Measurements from ENCODE around the gene DCHS2.

The DCHS2 gene, protein sequence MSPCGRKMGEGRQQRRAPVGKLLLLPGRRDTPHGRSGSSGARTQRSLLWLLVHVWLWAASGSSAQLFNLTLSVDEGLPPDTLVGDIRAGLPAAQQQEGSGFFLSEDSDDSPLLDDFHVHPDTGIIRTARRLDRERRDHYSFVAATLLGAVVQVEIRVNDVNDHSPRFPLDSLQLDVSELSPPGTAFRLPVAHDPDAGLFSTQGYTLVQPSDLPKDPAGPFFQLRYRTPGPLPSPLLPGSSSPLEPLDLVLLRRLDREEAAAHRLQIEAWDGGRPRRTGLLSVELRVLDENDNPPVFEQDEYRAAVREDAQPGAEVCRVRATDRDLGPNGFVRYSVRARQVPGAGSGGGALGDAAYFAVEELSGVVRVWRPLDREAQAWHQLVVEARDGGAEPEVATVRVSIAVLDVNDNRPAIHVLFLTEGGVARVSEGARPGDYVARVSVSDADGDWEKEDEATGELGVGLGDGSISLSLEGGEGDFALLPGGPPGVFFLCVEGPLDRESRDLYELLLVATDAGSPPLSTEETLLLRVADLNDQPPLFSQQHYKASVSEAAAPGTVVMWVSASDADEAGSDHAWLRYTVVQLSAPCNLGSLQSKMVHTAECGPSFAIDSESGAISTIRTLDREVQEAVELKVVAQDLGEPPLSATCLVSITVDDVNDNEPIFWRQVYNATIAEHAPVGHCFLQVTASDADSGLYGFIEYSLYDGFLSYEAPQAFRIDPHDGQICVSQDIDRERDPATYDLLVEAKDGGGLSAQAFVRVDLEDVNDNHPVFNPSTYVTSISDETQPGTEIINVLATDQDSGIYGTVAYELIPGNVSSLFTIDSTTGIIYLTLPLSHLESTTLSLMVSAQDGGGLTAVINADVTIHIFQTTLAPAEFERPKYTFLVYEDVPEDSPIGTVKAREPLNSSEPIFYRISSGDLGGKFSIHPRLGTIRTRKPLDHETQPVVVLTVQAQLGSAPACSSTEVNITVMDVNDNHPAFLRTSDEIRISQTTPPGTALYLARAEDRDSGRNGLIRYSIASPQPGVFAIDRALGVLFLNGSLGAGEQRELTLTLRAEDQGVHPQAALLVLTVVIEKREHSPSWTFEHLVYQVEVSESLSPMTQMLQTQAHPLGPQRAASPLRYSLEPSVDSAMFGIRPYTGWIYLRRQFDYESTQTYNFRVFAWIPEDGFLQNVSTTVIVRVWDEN (N-terminal part only)

DNA sequence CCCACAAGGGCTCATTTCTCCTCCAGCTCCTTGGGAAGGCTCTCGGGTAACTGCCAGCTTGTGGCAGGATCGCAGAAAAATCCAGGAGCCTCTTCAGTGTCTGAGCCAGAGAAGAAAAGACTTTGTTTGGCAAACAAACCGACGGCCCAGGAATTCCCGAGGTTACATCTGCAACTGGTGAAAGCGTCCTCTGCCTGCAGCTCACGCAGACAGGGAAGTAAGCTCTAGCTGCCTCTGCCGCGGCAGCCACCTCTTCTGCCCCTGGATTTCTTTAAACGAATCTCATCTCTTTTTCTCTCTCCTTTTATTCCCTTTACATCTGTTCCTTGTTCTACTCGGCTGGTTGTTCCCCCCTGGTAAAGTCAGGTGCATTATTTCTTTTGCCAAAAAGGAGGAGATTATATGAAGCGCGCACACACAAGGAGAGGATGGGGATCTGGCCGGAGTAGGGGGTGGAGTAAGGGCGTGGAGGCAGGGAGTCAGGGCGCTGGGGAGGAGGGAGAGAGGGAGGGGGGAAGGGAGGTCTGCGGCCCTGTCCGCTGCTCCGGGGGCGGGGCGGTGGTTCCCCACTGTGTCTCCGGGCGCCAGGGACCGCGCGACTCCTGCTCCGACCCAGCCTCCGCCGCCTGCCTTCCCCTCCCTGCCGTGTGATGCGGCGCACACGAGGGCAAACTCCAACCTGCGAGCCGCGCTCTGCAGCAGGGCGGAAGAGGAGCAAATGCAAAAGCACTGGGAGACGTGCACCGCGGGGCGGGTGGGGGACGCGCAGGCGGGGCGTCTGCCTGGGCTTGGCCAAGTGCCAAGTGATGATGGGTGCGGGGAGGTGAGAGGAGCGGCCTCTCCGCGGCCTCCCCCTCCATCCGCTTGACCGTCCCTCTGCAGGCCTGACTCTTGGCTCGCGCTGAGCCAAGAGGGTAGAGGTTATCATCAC, at the start of gene DCHS2:
TSS of gene DCHS2 (minus strand) at position 459 of the 931 bp plus-strand sequence. CDS start at position 15, 444 bp downstream.
- peak; percentile 3 for DNase-seq

DNA sequence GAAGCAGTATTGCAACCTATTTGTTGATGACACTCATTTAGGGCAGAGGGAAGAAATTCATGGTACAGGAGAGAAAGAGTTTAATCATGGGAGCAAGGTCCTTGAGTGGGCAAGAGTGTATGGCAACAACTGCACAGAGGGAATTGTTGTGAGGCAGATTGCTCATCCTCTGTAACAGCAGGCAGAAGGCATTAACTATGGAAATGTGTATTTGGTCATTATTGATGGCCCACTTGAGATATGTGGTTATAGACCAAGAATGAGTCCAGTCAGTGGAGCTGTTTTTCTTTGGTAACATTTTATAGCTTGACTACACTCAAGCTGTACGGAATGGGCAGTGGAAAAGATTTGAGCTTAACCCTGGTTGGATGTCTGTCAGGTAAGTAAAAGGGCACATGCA, 42.7 kb upstream of the DCHS2 start:
- DNase-seq, result no peak

DNA sequence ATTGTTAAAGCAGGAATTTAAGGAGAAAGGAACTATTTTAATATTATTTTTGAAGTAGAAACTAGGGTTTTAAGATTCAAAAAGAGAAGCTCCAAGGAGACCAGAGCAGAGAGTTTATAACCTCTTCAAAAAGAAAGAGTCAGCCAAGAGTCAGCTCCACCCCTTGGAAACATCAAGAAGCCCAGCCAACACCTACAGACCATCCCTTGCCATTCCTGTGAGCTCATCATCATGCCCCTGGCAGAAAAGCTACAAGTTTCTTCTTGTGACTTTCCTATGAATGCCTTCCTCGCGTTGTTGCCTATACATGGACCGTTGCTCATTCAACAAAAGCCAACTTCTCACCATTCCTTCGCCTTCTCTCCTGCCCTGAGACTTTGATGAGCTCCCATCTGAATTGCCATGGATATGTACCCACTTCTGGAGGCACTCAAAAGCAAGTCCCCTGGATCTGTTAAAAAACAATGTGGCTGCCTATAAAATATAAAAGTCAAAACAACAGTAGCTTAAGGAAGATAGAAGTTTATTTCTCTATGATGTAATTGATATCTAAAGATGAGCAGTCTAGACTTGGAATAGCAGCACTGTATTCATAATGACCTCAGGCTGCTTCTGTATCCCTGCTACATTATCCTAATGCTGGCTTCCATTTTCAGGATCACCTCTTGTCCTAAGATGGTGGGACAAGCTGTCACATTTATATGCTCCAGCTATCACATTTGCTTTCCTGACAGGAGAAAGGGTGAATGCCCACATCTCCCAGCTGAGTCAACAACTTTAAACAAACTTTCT, 38.3 kb upstream of the DCHS2 start:
- no peak for DNase-seq

DNA sequence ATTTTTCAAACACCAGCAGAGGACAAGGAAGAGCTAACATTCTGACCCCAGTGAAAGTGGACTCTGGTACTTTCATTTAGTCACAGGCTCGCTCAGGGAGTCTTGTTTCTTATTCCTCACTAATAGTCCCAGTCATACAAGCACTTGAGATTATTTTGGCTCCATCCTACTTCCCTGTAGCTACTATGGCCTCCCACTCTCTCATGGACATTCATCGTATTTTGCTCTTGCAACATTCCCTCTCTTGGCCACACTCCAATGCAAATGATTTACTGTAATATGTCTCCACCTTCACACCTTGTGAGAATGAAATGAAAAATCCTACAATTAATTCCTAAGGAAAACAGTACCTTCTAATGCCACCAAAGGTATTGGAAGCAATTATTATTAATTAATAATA, 37.3 kb upstream of the DCHS2 start:
- DNase-seq, result peak; percentile 10

DNA sequence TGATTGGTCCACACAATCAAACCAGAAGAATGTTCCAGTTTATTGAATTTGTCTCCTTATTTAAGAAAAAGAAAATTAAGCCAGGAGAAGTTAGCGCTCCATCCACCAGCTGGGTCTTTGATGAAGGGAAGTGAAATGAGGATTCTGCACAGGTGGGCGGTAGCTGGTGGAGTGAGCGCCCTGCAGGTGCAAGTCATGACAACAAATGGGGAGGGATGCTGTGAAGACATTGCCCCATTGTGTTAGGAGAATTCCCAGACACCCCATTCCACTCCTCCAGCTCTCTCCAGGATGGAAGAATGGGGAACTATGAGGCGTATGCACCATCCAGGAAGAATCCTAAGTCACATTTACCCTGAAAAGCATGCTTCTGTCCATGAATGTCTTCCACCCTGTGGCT, 35.7 kb upstream of the DCHS2 start:
- DNase-seq, result no peak

DNA sequence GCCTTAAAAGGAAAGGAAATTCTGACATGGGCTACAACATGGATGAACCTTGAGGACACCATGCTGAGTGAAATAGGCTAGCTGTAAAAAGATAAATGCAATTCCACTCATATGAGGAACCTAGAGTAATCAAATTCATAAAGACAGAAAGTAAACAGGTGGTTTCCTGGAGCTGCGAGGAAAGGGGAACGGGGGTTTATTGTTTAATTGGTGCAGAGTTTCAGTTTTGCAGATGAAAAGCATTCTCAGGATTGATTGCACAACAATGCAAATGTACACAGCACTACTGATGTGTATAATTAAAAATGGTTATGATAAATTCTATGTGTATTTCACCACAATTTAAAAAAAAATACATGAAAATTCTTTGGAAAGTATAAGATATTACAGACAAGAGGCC, 34.6 kb upstream of the DCHS2 start:
- no peak for DNase-seq

DNA sequence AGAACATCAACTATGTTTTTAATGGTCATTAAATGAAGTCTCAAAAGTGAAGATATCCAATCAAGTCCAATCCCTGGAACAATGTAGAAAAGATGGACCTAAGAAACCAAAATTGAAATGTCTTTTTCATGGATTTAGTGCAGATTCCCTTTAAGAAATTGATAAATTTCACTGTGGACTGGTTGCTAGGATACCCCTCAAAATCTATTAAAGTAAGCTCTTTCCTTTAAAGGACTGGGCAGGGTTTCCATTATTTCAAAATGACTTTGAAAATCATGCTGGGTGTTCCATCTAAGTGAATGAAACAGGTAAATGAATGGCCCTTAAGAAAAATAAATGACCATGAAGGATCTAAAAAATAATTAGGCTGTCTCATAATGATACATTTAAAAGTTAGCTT, 30.0 kb upstream of the DCHS2 start:
- no peak for DNase-seq

DNA sequence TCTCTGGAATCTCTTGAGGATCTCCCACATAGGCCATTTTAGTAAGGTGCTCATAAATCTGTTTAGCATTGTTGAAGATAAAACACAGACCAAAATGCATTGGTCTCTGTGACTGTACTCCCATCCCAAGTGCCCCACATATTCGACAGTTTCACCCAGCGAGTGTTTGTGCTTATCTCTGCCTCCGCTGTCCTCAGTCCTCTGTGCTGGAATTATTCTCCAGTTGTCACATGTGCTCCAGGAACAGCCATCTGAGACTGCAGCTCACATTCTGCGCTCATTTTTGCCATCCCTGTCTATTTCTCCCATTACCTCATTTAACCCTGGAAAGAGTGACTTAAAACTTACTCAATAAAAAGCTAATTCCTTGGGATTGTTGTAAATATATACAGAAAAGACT, 27.6 kb upstream of the DCHS2 start:
- no peak for DNase-seq

DNA sequence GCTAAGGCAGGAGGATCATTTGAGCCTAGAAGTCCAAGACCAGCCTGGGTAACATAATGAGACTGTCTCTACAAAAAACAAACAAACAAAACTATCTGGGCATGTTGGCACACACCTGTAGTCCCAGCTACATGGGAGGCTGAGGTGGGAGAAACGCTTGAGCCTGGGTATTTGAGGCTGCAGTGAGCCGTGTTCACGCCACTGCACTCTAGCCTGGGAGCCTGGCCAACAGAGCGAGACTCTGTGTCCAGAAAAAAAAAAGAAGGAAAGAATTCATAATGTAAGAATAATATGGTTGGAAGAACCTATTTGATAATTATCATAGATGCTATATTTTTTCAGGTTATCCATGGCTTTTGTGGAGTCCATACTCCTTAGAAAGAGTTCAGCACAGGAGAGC, 26.0 kb upstream of the DCHS2 start:
- DNase-seq, result no peak

DNA sequence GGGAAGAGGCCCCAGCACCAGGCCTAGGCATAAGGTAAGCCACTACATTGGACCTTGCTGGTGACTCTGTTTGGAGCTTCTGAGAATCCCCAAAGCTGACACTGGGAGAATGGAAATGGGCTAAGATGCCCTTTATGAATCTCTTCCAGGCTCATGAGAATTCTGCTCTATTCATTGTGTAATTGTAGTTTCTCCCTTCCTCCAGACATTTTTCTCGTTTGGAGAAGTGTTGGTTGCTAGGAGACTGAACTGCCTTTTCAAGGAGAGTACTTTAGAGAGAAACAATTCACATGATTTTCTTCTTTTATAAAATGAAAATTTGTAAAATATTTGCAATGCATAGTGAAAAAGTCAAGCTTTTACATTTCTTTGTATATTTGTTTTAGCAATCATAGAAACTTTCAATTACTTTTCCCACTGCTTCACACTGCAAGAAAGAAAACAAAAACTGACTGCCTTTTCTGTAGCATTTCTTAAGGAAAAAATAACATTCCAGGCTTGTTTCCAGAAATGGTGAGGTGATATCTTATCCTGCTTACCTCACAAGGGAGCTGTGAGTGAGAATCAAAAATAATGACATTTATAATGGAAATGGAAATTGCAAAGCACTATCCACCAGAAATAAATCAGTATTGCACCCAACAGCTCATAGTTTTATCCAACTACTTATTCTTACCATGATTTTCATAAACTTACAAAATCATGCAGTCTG, 24.9 kb upstream of the DCHS2 start:
- no peak for DNase-seq

DNA sequence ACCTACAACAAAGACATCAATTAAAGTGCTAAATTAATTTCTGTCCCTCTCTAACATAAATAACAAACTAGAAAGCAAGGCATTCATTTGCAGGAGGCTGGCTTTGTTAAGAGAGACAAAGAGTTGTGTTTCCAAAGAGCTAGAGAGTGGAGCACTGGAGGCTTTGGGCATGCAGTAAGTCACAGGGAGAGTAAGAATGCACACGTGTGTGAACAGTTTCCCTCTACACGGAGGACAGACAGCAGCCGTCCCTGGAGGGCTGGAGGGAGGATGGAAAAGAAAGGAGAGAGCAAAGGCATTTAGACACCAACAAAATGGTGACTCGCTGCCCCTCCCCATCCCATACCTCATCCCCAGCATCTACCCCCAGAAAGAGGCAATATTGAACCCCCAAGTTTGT, 20.4 kb upstream of the DCHS2 start:
- no peak for DNase-seq

DNA sequence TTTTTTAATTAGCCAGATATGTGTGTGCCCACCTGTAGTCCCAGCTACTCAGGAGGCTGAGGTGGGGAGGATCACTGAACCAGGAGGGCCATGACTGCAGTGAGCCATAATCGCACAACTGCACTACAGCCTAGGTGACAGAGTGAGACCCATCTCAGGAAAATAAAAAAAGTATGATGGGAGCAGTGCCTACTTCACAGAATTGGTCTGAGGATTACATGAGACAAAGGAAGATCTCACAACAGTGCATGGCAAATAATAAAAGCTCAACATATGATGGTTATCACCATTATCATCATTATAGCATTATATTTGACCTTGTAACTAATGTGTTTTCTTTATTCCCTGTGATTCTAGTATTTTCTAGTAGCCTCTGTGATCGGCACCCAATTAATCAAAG, 19.9 kb upstream of the DCHS2 start:
- no peak for DNase-seq

DNA sequence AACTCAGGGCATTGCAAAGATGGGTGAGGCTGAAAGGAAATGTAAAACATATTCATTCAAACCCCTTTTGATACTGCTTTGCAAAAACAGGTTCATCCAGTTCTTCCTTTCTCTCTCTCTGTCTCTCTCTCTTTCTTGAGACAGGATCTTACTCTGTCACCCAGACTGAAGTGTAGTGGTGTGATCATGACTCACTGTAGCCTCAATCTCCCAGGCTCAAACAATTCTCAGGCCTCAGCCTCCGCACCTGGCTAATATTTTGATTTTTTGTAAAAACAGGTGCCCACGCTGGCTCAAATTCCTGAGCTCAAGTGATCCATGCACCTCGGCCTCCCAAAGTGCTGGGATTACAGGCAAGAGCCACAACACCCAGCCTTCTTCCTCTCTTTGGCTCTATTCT, 15.6 kb upstream of the DCHS2 start:
- no peak for DNase-seq

DNA sequence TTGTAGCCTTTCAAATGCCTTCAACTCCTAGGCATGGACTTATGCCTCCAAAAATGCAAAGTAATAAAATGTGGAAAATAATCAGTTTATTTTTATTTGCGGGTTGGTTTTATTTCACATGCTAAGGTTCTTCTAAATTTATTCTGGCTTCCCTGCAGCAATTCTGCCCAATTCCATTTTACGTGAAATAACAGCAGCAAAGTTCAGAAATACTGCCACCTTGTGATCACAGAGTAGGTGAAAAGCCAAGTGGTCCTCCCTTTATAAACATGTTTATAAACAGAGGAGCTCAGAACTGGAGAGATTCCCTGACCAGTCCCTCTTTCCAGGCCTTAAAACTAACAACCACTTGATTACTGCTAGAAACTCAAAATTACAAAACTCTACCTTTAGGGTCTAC, 14.7 kb upstream of the DCHS2 start:
- peak; percentile 6 for DNase-seq

DNA sequence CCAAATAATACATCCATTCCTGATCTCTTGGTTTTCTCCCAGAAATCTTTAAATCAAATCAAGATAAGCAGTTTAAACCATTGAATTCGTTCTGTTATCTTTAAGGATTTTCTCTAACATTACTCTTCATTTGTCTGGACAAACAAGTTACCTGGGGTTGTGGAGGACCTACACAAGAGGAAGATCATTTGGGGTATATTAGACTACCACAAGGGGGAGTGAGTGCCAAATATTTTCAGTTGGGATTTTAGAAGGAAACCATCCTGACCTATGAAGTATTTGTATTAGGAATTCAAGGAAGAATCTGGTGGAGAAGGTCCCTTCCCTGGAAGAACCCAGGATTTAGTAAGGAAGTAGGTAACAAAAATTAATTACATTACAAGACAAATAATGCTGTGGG, 12.0 kb upstream of the DCHS2 start:
- no peak for DNase-seq

DNA sequence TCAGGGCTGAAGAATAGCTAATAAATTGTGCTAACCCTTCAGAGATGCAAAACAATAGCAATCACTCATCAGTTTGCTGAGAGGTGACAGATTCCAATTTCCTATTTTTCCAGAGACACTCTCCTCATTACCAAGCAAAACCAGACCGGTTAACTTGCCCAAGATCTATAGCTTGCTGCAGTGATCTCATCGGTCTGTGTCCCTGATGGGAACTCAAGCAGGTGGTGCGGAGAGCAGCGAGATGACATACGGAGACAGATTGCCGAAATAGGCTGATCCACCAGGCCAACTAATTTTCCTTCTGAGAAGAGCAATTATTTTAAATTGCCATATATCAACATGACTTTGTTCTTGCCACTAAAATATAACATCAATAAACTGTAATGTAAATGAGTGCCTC, 10.5 kb upstream of the DCHS2 start:
- no peak for DNase-seq

DNA sequence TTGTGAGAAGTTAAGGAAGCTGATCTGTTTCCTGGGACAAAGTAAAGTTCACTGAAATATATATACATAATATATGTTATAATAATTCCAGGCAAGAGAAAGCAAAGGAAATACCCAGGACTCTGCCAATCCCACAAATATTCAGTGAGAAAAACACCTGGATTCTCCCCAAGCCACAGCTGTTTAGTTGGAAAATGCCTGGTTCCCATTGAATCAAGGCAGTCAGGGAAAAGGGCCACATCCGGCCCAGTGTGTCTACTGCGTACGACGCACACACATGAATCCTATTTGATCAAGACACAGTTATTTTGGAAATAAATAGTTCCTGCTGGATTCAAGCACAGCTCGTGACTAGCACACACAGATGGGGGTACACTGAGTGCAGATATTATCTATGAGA, 6.3 kb upstream of the DCHS2 start:
- no peak for DNase-seq

DNA sequence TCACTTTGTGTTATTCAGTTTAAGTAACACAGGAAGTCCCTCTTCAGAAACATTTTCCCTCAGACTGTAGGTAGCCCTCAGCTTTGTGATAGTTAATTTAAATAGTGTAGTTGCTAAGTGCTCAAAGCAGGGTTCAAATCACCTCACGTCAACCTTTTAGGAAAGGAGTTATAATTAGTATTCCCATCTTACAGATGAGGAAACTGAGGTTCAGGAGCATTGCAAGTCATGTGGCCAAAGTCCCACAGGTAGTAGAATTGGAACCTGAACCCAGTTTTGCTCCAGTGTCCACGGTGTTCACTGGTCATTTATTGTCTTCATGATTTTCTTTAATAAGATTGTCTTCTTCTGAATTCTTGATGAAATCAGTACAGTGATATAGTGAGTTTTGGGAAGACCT, 4.3 kb upstream of the DCHS2 start:
- DNase-seq, result no peak

DNA sequence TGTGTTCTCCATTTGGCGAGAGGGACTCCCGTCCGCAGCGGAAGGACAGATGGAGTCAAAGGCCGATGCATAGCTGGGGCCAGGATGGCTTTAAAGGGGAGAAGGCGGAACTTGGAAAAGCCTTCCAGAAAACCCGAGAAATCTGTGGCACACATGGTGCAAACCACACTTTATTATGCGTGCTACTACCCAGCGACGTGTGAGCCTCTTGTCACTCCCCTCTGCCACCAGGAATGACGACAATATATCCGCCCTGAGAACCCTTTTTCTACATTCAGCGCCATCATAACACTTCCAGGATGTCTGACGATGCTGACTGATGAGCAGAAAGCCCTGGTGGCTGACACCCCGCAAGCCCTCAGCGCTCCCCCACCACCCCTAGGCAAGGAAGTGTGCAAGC, 689 bp upstream of the DCHS2 start:
- no peak for DNase-seq

DNA sequence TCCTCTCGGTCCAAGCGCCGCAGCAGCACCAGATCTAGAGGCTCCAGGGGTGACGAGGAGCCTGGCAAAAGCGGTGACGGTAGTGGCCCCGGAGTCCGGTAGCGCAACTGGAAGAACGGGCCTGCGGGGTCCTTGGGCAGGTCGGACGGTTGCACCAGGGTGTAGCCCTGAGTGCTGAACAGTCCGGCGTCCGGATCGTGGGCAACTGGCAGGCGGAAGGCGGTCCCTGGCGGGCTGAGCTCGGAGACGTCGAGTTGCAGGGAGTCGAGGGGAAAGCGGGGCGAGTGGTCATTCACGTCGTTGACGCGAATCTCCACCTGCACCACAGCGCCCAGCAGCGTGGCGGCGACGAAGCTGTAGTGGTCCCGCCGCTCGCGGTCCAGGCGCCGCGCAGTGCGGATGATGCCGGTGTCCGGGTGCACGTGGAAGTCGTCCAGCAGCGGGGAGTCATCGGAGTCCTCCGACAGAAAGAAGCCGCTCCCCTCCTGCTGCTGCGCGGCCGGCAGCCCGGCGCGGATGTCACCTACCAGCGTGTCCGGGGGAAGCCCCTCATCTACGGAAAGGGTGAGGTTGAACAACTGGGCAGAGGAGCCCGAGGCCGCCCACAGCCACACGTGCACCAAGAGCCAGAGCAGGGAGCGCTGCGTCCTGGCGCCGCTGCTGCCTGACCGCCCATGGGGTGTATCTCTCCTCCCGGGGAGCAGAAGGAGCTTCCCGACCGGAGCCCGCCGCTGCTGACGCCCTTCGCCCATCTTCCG, 837 bp downstream of the DCHS2 start:
- DNase-seq, result no peak
